ENCODE results near the gene ISYNA1. TPM values are rescaled to one million over a fixed set of nuclear protein-coding genes. Genes with fewer than 3 reads are reported as not detected.

Gene ISYNA1
- total RNA-seq (2022; extraction: Qiagen RNA extraction): 26.7 to 47.4 TPM (median 41.5 TPM) in 5 replicates

DNA sequence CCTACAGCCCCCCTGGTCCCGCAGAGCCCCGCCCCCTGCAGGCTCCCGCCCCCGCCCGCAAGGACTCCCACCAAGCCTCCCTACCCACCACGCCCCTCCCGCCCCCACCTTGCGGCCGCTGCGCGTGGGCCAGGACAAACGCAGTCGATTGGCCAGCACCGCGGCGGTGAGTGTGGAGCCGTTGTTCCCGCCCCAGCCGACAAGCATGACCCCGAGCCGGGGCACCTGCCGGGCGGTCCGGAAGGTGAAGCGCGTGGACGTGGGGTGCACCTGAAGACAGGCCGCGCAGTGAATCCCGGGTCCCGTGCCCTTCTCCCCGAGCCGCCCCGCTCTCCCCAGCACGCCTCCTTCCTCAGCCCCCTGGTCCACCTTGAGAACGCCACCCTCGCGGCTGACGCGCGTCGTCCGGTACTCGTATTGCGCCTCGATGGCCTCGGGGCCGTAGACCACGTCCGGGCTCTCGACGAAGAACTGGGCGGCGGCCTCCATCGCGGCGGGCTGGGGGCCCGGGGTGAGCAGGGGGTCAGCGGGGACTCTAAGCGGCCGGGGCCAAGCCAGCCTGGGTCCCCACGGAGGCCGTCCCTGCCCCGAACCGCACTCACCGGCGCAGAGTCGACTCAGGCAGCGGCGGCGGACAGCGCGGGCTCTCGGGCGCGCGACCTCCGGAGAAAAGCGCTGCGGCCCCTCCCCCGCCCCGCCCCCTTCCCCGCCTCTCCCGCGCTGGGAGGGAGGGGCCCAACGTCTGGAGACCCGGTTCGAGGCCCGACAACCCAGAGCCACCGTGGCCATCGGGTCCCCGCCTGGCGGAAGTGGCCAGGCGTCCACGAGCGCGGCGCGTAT lies at the start of gene ISYNA1:
Gene ISYNA1, minus strand, starts transcription at position 643 of the 840 bp plus-strand sequence. Its CDS starts 154 bp downstream, at position 489.

DNA sequence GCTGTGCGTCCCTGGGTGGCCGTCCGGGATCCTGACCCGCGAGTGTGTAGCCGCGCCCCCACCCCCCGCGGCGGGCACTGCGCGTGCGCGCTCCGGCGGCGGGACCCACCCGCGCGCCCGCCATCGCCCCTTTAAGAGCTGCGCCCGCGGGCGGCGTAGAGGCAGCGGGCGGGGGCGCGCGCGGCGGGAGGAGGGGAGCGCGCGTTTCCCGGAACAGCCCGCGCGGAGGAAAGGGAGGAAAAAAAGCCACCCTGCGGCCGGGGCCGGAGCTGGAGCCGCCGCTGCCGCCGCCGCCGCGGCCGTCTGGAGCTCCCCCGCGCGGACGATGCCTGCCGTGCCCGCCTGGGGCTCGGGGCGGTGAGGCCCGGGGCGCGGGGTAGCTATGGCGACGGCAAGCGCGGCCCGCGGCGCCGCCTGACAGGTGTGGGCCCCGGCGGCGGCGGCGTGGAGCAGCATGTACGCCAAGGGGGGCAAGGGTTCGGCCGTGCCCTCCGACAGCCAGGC lies 18.7 kb downstream of the ISYNA1 start, which contains the start of gene SSBP4:
Gene SSBP4, plus strand, starts transcription at position 204 of the 504 bp plus-strand sequence. Its CDS starts 251 bp downstream, at position 455.

DNA sequence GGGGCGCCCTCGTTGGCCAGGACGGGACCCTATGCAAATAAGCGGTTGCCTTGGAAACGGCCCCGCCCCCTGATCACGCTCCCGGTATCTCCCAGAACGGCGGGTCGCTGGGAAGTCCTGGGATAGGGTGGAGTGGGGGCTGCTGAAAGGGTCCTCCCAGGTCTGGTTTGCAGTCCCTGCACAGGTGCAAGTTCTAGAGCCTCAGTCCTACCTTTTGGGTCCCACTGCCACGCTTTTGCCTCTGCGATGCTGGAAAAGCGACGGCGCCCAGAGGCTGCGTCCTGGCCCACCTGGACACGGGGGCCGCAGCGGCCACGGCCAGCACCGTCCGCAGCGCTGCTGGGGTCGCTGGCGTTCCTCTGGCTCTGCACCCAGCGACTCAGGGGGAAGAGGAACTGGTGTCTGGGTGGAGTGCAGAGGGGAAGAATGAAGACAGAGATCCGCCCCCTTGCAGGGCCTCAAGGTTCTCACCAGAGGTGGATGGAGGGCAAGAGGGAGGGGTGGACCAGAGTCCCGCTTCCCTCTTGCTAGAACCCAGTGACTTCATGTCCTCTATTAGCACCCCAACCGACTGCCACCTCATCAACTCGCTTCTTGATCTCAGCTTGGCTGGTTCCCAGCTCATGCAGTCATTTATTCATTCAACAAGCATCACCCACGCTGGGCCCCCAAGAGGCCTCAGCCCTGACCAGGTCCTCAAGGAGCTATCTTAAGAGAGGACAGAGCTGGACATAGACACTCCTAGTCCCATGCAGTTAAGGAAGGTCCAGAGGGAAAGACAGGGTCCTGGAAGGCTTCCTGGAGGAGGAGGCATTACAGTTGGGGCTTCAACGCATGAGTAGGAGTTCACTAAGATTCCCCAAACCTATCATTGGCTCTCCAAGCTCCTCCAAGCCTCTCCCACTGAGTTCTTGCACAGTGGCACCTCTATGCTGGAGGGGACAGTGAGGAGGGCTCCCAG lies 40.4 kb downstream of the ISYNA1 start, which contains the start of gene LRRC25:
Gene LRRC25, minus strand, starts transcription at position 381 of the 961 bp plus-strand sequence. CDS start 659 bp downstream, outside the sequence.

DNA sequence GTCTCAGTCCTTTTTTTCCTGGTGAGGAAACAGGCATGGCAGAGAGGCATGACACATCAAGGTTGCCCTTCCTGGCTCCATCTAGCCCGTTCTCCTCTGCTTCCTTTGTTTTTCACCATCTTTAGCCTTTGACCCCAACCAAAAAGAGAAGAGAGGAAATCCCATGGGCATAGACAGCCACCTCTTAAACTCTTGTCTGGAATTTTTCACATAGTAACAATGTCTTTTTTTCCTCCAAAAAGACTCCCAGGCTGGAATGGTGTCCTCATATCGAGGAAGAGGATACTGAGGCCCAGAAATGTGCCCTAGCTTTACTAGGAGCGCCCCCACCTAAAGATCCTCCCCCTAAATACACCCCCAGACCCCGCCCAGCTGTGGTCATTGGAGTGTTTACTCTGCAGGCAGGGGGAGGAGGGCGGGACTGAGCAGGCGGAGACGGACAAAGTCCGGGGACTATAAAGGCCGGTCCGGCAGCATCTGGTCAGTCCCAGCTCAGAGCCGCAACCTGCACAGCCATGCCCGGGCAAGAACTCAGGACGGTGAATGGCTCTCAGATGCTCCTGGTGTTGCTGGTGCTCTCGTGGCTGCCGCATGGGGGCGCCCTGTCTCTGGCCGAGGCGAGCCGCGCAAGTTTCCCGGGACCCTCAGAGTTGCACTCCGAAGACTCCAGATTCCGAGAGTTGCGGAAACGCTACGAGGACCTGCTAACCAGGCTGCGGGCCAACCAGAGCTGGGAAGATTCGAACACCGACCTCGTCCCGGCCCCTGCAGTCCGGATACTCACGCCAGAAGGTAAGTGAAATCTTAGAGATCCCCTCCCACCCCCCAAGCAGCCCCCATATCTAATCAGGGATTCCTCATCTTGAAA lies 52.0 kb downstream of the ISYNA1 start, which contains the start of gene GDF15:
Gene GDF15, plus strand, starts transcription at position 484 of the 868 bp plus-strand sequence. Its CDS starts 32 bp downstream, at position 516.

Other genes starting within 250 kb of the ISYNA1 start
- 7.9 to 12.4 TPM (median 12.0 TPM) in 5 replicates for gene MPV17L2, start 244.9 kb downstream of the ISYNA1 start, total RNA-seq (2022; extraction: Qiagen RNA extraction)
- gene RAB3A, start 234.1 kb downstream of the ISYNA1 start, total RNA-seq (2022; extraction: Qiagen RNA extraction): 0.46 to 0.72 TPM (median 0.55 TPM) in 5 replicates
- 0.21 to 0.44 TPM (median 0.27 TPM) in 5 replicates for gene PDE4C, start 211.7 kb downstream of the ISYNA1 start, total RNA-seq (2022; extraction: Qiagen RNA extraction)
- 0.62 to 0.92 TPM (median 0.81 TPM) in 5 replicates for gene IQCN, start 163.7 kb downstream of the ISYNA1 start, total RNA-seq (2022; extraction: Qiagen RNA extraction)
- gene JUND, start 156.5 kb downstream of the ISYNA1 start, total RNA-seq (2022; extraction: Qiagen RNA extraction): 24.1 to 51.7 TPM (median 47.6 TPM) in 5 replicates
- 220 to 252 TPM (median 232 TPM) in 5 replicates for gene LSM4, start 115.1 kb downstream of the ISYNA1 start, total RNA-seq (2022; extraction: Qiagen RNA extraction)
- 1.8 to 2.8 TPM (median 2.2 TPM) in 5 replicates for gene PGPEP1, start 97.5 kb downstream of the ISYNA1 start, total RNA-seq (2022; extraction: Qiagen RNA extraction)
- 10.6 to 23.6 TPM (median 18.0 TPM) in 5 replicates for gene GDF15, start 52.0 kb downstream of the ISYNA1 start, total RNA-seq (2022; extraction: Qiagen RNA extraction)
- gene LRRC25, start 40.5 kb downstream of the ISYNA1 start, total RNA-seq (2022; extraction: Qiagen RNA extraction): 0.06 TPM in 1 of 5 replicates, not detected in the others
- 37.8 to 50.9 TPM (median 47.3 TPM) in 5 replicates for gene SSBP4, start 18.7 kb downstream of the ISYNA1 start, total RNA-seq (2022; extraction: Qiagen RNA extraction)
- gene ELL, start 83.9 kb upstream of the ISYNA1 start, total RNA-seq (2022; extraction: Qiagen RNA extraction): 4.7 to 6.5 TPM (median 5.8 TPM) in 5 replicates
- 131 to 157 TPM (median 154 TPM) in 5 replicates for gene FKBP8, start 105.4 kb upstream of the ISYNA1 start, total RNA-seq (2022; extraction: Qiagen RNA extraction)
- gene KXD1, start 119.7 kb upstream of the ISYNA1 start, total RNA-seq (2022; extraction: Qiagen RNA extraction): 82.7 to 107 TPM (median 102 TPM) in 5 replicates
- gene UBA52, start 133.7 kb upstream of the ISYNA1 start, total RNA-seq (2022; extraction: Qiagen RNA extraction): 983 to 1,214 TPM (median 1,180 TPM) in 5 replicates
- 38.4 to 61.9 TPM (median 59.3 TPM) in 5 replicates for gene REX1BD, start 150.7 kb upstream of the ISYNA1 start, total RNA-seq (2022; extraction: Qiagen RNA extraction)
- gene CRLF1, start 168.7 kb upstream of the ISYNA1 start, total RNA-seq (2022; extraction: Qiagen RNA extraction): 5.3 to 11.4 TPM (median 10.2 TPM) in 5 replicates
- gene TMEM59L, start 174.7 kb upstream of the ISYNA1 start, total RNA-seq (2022; extraction: Qiagen RNA extraction): 4.3 to 7.0 TPM (median 6.3 TPM) in 5 replicates
- gene KLHL26, start 198.9 kb upstream of the ISYNA1 start, total RNA-seq (2022; extraction: Qiagen RNA extraction): 3.7 to 5.9 TPM (median 5.4 TPM) in 5 replicates
- 3.1 to 5.6 TPM (median 4.8 TPM) in 5 replicates for gene CRTC1, start 245.5 kb upstream of the ISYNA1 start, total RNA-seq (2022; extraction: Qiagen RNA extraction)